Left ventricle myocardium superior (tissue), 1 donor: ENCODE measurements around the gene RBM22. TPM values are rescaled to one million over a fixed set of nuclear protein-coding genes. Genes with fewer than 3 reads are reported as not detected.
A peak's percentile ranks its signal among the peaks of the same experiment; 100 is the strongest.

Source experiments
- ATAC-seq: fragments of 200-7000 bp; cut with Tn5 transposase; one replicate; pipeline ENCODE4 v1.9.1; 2020; ENCODE audit warnings: mild to moderate bottlenecking, moderate library complexity
- DNase-seq: peaks from one replicate; pipeline ENCODE4 v3.0.0-alpha.2; 2020
- intact Hi-C: fragments of 100-400 bp; cut with micrococcal nuclease; formaldehyde crosslinking; loops from one replicate; pipeline ENCODE4 v1.11.0; 2022
- total RNA-seq: library from RNA; stranded (reverse); fragmentation: NEBNext Ultra II Directional; extraction: Animal tissue kit (Norgen Biotek cat#: 25700); gene quantifications from one replicate; pipeline ENCODE4 v1.2.1, GENCODE V29; 2021
- donor health status: DM: no; HTN: yes; CAD: no; lungs with severe emphysema.

The RBM22 gene
- total RNA-seq, 1 donor from 2014 or later: 28.9 TPM

DNA sequence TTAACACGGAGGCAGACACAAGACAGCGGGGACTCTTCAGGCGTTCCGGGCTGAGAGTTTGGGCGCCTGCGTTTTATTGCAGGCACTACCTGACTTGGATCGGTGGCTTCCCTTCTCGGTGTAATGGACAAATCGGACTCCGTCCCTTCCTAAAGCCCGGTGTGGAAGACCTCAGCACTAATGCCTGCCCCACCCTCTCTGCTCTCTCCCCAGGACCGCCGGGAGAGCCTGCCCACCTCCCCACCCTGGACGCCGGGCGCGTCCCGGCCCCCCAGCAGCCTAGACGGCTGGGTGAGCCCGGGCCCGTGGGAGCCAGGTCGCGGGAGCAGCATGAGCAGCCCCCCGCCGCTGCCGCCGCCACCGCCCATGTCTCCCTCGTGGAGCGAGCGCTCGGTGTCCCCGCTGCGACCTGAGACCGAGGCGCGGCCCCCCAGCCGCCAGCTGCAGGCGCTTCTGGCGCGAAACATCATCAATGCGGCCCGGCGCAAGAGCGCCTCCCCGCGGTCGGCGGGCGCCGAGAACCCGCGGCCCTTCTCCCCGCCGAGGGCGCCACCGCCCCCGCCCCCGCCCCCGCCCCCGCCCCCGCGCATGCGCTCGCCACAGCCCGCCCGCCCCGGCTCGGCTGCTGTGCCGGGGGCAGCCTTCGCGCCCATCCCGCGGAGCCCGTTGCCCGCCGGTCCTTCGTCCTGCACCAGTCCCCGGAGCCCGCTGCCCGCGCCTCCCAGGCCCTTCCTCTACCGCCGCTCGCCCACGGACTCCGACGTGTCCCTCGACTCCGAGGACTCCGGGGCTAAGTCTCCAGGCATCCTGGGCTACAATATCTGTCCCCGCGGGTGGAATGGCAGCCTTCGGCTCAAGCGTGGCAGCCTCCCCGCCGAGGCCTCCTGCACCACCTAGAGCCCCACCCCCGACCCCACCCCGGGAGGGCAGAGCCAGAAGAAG is 44.4 kb downstream of the RBM22 start:
- intact Hi-C loops: loop anchor here (10.0 kb wide), 1 partner anchor 92 kb away; no protein-coding TSS in a partner anchor
- peak; percentile 90 for DNase-seq
- peak; percentile 66 for ATAC-seq

DNA sequence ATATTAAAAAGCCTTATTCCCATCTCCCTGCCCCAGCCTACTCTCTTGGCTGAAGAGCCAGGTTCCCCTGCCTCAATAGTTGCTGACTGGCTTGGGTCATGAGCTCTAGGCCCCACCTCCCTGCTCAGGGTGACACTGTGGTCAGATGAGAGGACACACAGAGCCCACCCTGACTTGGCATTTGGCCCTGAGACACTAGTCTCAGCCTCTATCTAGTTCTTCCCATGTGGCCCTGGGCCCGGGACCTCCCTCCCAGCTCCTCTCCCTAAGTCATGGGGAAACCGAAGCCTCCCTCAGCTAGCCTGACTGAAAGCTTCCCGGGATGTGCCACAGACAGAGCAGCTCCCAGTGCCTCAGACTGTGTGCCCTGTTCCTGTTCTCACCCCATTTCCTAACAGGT is 45.6 kb downstream of the RBM22 start:
- intact Hi-C loops: loop anchor here (10.0 kb wide), 1 partner anchor 90 kb away; no protein-coding TSS in a partner anchor
- no peak for DNase-seq
- ATAC-seq: no peak

DNA sequence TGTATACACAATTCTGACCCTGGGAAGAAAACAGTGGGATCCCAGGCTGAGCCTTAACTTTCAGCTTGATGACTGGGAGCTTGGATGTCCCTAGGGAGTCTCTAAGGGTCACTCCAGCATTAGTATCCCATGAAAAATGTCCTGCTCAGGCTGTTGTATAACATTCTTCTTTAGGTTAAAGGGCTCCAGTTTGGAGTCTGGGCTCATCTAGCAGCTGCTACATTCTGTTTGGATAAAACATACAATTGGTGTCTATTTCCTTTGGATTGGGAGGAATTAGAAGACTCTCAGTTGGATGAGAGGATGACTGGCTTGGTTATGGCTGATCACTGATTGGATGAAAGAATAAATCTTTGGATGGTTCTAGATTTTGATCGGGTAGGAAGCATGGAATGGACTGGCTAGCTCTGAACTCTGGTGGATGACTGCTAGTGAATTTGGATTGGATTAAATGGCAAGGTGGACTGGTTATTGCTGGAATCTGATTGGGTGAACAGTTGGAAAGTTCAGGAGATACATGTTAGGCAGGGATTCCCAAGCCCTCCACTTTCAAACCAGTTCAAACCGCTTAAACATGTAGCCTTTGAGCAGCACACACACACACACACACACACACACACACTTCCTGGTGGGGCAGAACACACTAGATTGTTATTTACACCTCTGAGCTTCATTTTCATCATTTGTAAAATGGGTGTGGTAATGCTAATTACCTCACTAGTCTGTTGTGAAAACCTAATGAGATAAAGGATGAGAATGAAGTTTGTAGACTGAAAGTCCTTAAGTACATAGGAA is 46.9 kb downstream of the RBM22 start:
- intact Hi-C loops: loop anchor here (10.0 kb wide), 1 partner anchor 89 kb away; no protein-coding TSS in a partner anchor
- no peak for ATAC-seq
- no peak for DNase-seq

DNA sequence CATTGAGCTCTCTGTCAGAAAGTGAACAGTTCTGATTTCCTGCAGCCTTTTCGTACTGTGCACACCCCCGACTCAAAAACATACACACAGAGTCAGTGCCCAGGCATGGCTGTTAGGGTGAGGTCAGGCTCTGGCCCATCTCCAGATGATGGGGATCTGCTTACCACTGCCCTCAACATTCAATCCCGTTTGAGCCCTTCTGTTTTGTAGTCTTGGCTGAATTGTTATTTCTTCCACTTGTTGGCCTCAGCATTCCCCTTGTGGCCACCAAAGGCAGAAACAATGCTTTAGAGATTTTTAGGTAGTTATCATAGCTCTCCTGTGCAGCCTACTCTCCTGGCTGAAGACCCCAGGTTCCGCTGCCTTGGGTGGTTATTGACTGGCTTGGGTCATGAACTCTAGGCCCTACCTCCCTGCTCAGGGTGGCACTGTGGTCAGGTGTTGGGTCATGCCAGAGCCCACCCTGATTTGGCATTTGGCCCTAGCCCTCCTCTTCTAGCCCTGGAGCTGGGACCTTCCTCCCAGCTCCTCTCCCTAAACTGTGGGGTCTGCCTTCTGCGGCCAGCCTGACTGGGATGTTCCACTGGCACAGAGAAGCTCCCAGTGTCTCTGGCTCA is 47.6 kb downstream of the RBM22 start:
- DNase-seq (no peak), ATAC-seq (no peak)
- intact Hi-C loops: loop anchor here (10.0 kb wide), 1 partner anchor 88 kb away; no protein-coding TSS in a partner anchor

DNA sequence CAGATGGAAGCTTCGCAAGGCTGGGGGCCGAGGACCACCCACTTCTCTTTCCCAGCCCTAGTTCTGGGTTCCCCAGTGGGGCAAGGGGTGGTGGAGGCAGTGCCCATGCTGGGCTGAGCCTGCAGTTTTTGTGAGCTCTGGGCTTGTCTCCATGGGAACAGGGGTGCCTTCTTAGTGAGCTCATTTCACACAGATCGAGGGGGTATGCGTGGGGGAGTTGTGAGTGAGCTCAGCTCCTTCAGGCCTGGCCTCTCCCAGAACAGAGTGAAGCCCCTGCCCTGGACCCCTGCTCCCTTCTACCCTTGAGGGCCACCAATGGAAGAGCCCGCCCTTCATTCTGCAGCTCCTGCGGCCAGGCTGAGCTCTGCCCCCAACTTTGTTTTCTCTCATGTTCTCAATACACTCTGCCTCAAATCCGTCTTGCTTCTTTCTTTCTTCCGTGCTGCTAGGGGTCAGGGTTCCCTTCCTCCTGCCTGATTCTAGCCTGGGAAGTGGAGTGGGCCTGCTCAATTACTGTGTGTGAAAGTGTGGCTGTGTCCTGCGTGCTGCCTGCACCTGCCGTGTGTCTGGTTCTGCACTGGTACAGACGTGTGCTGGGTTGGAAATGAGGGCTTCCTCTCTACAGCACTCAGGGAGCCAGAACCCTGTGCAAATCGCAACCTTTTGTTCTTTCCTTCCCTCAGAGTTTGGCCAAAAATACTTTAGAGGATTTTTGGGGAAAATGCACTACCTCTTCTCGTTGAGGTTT is 48.8 kb downstream of the RBM22 start:
- no peak for ATAC-seq
- no peak for DNase-seq
- intact Hi-C loops: loop anchor here (10.0 kb wide), 1 partner anchor 87 kb away; no protein-coding TSS in a partner anchor

DNA sequence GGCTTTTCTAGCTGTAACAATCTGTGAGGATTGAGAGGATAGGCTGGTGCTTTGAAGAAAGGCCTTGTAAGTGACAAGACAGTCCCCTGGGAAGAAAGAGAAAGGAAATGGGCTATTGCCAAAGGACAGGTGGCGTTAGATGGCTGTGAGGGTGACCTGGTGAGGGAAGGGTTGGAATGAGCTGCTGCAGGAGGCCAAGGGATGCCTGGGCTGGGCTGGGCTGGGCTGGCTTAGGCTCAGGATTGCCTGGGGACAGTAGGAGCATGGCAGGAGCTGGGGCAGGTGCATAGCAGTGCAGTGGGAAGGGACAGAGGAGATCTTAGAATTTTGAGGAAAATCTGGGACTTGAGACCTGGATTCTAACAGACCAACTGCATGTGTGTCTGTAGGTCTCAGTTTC is 49.5 kb downstream of the RBM22 start:
- ATAC-seq: no peak
- intact Hi-C loops: loop anchor here (10.0 kb wide), 1 partner anchor 87 kb away; no protein-coding TSS in a partner anchor
- DNase-seq: no peak

DNA sequence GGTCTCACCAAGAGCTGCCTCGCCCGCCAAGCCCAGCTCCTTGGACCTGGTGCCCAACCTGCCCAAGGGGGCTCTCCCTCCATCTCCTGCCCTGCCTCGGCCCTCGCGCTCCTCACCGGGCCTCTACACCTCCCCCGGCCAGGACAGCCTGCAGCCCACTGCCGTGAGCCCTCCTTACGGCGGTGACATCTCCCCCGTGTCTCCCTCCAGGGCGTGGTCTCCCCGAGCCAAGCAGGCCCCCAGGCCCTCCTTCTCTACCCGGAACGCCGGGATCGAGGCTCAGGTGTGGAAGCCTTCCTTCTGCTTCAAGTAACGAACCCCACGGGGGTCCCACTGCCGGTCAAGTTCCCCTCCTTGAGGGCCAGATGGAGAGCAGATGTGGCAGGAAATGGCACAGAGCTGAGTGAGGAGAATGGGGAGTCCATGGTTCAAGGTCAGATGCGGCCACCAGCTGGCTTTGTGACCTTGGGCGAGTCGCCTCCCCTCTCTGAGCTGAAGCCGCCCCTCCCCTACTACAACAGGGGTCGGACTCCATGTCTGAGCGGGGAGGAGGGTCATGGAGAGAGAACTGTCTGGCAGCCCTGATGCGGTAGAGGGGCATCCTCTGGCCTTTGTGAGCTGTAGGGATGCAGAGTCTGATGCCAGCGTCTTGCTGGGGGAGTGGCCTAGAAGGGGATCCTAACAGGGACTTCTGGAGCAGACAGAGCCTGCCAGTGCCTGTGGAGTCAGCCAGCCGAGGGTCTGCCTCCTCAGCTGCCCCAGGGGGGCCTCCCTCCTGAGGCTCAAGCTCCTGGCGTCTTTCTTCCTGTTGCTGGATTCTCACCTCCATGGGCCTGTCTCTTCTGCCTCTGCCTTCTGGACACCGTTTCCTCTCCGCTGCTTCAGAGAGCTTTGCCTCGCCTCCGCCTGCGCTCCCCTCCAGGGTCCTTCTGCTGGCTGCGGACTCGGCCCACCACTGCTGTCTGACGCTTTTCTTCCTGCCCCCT is 50.5 kb downstream of the RBM22 start:
- DNase-seq: no peak
- intact Hi-C loops: loop anchor here (10.0 kb wide), 1 partner anchor 86 kb away; no protein-coding TSS in a partner anchor
- ATAC-seq: no peak

DNA sequence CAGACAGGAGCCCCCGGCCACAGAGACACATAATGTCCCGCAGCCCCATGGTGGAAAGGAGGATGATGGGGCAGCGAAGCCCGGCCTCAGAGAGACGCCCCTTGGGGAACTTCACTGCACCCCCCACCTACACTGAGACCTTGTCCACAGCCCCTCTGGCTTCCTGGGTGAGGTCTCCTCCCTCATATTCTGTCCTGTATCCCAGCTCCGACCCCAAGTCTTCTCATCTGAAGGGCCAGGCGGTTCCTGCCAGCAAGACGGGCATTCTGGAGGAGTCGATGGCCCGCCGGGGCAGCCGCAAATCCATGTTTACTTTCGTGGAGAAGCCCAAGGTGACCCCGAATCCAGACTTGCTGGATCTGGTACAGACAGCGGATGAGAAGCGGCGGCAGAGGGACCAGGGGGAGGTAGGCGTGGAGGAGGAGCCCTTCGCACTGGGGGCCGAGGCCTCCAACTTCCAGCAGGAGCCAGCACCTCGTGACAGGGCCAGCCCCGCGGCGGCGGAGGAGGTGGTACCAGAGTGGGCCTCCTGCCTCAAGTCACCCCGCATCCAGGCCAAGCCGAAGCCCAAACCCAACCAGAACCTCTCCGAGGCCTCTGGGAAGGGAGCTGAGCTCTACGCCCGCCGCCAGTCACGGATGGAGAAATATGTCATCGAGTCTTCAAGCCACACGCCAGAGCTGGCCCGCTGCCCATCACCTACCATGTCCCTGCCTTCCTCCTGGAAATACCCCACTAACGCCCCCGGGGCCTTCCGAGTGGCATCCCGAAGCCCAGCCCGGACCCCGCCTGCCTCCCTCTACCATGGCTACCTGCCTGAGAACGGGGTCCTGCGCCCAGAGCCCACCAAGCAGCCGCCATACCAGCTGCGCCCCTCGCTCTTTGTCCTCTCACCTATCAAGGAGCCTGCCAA is 51.5 kb downstream of the RBM22 start:
- intact Hi-C loops: loop anchor here (10.0 kb wide), 1 partner anchor 85 kb away; no protein-coding TSS in a partner anchor
- DNase-seq: peak; percentile 90
- peak; percentile 46 for ATAC-seq

DNA sequence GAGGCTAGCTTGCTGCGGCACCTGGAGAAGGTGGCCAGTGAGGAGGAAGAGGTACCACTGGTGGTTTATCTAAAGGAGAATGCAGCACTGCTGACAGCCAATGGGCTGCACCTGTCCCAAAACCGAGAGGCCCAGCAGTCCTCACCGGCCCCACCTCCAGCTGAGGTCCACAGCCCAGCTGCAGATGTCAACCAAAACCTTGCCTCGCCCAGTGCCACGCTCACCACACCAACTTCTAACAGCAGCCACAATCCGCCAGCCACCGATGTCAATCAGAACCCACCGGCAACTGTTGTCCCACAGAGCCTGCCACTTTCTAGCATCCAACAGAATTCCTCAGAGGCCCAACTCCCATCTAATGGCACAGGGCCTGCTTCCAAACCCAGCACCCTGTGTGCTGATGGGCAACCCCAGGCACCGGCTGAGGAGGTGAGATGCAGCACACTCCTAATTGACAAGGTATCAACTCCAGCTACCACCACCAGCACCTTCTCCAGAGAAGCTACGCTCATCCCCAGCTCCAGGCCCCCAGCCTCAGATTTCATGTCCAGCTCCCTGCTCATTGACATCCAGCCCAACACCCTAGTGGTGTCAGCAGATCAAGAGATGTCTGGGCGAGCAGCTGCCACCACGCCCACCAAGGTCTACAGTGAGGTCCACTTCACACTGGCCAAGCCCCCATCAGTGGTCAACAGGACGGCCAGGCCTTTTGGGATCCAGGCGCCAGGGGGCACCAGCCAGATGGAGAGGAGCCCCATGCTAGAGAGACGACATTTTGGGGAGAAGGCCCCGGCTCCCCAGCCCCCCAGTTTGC is 52.4 kb downstream of the RBM22 start:
- ATAC-seq (peak; percentile 1), DNase-seq (no peak)
- intact Hi-C loops: no loop called here

DNA sequence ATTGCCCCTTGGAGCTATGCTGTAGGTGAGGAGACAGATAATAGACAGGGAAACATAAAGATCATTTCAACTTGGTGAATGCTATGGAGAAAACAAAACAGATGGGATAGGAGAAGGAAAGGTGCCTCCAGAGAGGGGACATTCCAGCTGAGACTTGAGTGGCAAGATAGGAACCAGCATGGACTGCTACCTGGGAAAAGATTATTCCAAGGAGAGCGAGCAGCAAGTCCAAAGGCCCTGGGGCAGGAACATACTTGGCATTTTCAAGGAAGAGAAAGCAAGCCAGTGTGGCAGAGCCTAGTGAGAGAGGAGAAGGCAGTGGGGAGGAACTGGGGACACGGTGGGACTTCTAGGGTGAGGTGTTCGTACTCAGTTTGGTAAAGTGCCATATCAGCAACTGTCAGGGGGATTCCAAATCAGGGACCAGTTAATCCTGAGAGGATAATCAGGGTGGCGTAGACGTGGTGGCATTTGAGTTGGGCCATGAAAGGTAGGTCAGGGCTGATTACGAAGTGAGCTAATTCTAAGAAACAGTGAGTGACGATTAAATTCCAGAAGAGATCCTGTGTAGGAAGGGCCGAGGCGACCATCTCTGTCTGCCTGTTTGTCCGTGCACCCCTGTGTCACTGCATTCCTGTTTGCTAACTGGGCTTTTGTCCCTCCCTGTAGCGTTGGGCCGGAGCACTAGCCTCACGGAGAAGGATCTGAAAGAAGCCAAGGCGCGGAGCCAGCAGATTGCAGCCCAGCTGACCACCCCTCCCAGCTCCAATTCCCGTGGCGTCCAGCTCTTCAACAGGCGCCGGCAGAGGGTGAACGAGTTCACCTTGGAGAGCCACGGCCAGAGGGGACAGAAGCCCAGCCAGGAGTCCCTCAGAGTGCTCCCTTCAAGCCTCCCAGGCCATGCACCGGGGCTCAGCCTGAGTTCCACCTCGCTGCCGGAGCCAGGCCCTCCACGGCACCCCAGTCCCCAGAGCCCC is 53.3 kb downstream of the RBM22 start:
- ATAC-seq: peak; percentile 61
- intact Hi-C loops: no loop called here
- DNase-seq: peak; percentile 92

DNA sequence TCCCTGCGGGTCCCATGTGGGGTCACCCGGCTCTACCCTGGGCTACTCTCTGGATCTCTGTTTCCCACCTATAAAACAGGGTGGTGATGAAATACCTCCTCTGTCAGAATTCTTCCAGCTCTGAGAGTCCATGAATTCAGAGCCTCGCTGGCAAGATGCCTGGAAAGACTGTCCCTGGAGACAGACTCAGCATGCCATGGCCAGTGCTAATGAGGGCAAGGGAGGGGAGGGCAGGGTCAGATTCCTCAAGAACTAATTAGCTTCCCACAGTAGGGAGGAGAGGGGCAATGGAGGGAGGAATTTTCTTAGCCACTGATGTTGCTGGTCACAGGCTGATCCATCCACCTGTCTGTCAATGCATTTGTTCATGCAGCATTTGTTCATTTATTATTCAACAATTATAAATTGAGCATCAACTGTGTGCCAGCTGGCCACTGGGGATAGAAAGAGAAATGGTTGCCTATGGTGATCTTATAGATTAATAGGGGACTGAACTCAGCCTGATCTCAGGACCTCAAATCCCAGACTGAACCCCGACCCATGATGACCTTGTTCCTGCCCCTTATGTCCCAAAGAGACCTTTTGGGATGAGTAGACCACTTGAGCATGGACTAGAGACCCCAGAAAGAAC is 55.7 kb downstream of the RBM22 start:
- intact Hi-C loops: no loop called here
- no peak for ATAC-seq

DNA sequence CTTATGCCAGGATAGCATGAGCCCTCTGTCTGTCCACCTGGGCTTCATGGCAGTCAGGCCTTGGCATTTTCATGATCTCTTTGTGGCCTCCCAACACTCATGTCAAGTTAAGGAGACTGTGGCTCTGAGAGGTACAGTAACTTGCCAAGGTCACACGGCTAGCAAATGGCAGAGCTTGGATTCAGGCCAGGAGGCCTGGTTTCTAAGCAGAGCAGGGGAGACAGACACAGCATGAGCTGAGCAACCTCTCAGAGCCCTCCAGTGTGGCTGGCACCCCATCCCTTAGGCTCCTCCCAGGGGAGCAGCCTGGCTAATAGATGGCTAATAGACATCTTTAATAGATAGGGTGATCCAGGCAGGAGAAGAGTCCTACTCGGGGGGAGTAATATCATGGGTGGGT is 56.3 kb downstream of the RBM22 start:
- ATAC-seq (peak; percentile 26), DNase-seq (peak; percentile 76)
- intact Hi-C loops: no loop called here

More for the DNA sequence above, 55.7 kb downstream of the RBM22 start:
- DNase-seq: peak; percentile 80

DNA sequence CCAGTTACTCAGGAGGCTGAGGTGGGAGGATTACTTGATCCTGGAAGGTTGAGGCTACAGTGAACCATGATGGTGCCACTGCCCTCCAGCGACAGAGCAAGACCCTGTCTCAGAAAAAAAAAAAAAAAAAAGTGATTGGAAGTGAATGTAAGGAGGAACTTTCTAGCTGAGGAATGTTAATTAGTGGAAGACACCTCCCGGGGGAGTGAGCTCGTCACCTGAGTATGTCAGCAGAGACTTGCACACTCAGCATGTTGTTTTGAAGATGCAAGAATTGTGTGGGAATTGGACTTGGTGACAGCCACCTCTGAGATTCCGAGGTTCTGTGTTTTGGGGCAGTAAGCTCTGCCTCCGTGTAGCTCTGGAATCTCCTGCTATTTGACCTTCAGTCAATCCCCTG is 56.8 kb downstream of the RBM22 start:
- intact Hi-C loops: no loop called here
- DNase-seq: no peak
- no peak for ATAC-seq
